Measurements from ENCODE around the gene UBAC2.

Gene UBAC2

DNA sequence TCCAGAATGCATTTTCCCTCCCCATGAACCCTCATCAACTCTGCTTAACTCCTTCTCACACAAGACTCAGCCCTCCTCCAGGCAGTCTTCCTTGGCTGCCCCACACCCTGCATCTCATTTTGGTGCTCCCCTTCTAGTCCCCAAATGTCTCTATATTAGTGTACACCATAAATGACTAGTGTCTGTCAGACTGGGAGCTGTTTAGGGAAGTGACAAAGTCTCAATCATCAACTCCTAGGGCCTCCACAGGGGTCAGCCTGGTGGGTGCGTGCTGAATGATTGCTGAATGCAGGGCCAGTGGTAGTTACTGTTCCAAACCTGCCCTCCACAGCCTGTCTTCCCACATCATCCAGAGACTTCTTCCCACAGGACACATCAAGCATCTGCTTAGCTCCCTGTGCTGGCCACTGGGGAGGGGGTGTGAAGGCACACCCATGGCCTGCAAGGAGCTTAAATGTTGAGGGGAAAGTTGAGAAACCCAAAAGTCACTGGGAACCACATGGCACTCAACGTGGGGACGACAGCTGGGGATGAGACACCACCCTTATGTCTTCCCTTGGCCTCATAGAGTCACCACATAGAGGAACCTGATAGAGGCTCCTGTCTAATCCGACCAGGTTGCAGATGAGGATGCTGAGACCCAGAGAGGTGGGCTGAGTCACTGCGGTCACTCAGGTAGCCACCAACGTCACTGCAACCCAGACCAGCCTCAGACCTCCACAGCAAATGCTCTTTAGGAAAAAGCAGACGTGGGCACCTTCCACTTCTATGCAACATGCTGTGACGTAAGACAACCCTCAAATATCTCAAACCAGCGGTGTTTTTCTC, 221.3 kb downstream of the UBAC2 start:
- ChIA-PET CTCF (interaction anchor here (1.0 kb wide), 1 partner anchor 245 kb away, joined by 4 read pairs; no protein-coding TSS in a partner anchor), POLR2A (no interaction called here)
- DNase-seq (ENCODE audit: extremely low spot score) = no peak
- TF ChIP-seq LEF1 (IDR thresholded peaks at IDR 0.05; ENCODE audit: borderline replicate concordance) (no peak), ARNT (IDR thresholded peaks at IDR 0.05) (no peak), L3MBTL2 (conservative IDR thresholded peaks at IDR 0.05) (no peak), TARDBP (IDR thresholded peaks at IDR 0.05) (no peak), FOXA1 (IDR thresholded peaks at IDR 0.05) (no peak)

GRCh38 chr13:99422586-99423220, 222.0 kb downstream of the UBAC2 start:
- POLR2A ChIA-PET = no interaction called here
- no peak for TF ChIP-seq ELF4 (IDR thresholded peaks at IDR 0.05)
- TF ChIP-seq ZNF384 (IDR thresholded peaks at IDR 0.05) = no peak
- no peak for TF ChIP-seq HDGF (IDR thresholded peaks at IDR 0.05; ENCODE audit: borderline replicate concordance)
- TF ChIP-seq FOXM1 (IDR thresholded peaks at IDR 0.05; ENCODE audit: borderline replicate concordance) = no peak
- TF ChIP-seq SP1 (IDR thresholded peaks at IDR 0.05) = no peak
- TF ChIP-seq PKNOX1 (IDR thresholded peaks at IDR 0.05) = no peak
- TF ChIP-seq SUZ12 (IDR thresholded peaks at IDR 0.05) = no peak
- no peak for TF ChIP-seq ARNT (IDR thresholded peaks at IDR 0.05)
- no peak for TF ChIP-seq LEF1 (IDR thresholded peaks at IDR 0.05; ENCODE audit: borderline replicate concordance)
- TF ChIP-seq NFRKB (IDR thresholded peaks at IDR 0.05) = no peak
- no peak for TF ChIP-seq FOXA1 (IDR thresholded peaks at IDR 0.05)
- TF ChIP-seq BHLHE40 (IDR thresholded peaks at IDR 0.05; ENCODE audit: borderline replicate concordance) = no peak
- TF ChIP-seq TARDBP (IDR thresholded peaks at IDR 0.05) = no peak
- TF ChIP-seq FOXK2 (IDR thresholded peaks at IDR 0.05) = no peak
- DNase-seq (ENCODE audit: extremely low spot score) = no peak
- CTCF ChIA-PET = interaction anchor here (1.0 kb wide), 1 partner anchor 246 kb away, joined by 4 read pairs; no protein-coding TSS in a partner anchor

GRCh38 chr13:99425485-99426341, 225.1 kb downstream of the UBAC2 start:
- ChIA-PET POLR2A (no interaction called here), CTCF (interaction anchor here (1.1 kb wide), 1 partner anchor 9 kb away, joined by 3 read pairs; no protein-coding TSS in a partner anchor)
- TF ChIP-seq CTBP1 (IDR thresholded peaks at IDR 0.05; ENCODE audit: borderline replicate concordance) (no peak), ZNF384 (IDR thresholded peaks at IDR 0.05) (no peak), FOXK2 (IDR thresholded peaks at IDR 0.05) (no peak), SUZ12 (IDR thresholded peaks at IDR 0.05) (no peak), PKNOX1 (IDR thresholded peaks at IDR 0.05) (no peak), FOXA1 (IDR thresholded peaks at IDR 0.05) (no peak), LEF1 (IDR thresholded peaks at IDR 0.05; ENCODE audit: borderline replicate concordance) (no peak), ARNT (IDR thresholded peaks at IDR 0.05) (no peak), TARDBP (IDR thresholded peaks at IDR 0.05) (no peak), FOXM1 (IDR thresholded peaks at IDR 0.05; ENCODE audit: borderline replicate concordance) (no peak), BHLHE40 (IDR thresholded peaks at IDR 0.05; ENCODE audit: borderline replicate concordance) (no peak), NFRKB (IDR thresholded peaks at IDR 0.05) (no peak), L3MBTL2 (conservative IDR thresholded peaks at IDR 0.05) (no peak), HDGF (IDR thresholded peaks at IDR 0.05; ENCODE audit: borderline replicate concordance) (no peak)
- DNase-seq (ENCODE audit: extremely low spot score) = no peak

- CTCF ChIA-PET = no interaction called here
- POLR2A ChIA-PET = no interaction called here
Observed at GRCh38 chr13:99426426-99426825, 225.8 kb downstream of the UBAC2 start.

More at GRCh38 chr13:99426426-99426825, 225.8 kb downstream of the UBAC2 start:
- no peak for DNase-seq (ENCODE audit: extremely low spot score)
- TF ChIP-seq ZNF384 (IDR thresholded peaks at IDR 0.05) = no peak
- no peak for TF ChIP-seq CTBP1 (IDR thresholded peaks at IDR 0.05; ENCODE audit: borderline replicate concordance)
- TF ChIP-seq SUZ12 (IDR thresholded peaks at IDR 0.05) = no peak
- TF ChIP-seq BHLHE40 (IDR thresholded peaks at IDR 0.05; ENCODE audit: borderline replicate concordance) = no peak
- TF ChIP-seq ARNT (IDR thresholded peaks at IDR 0.05) = no peak
- TF ChIP-seq LEF1 (IDR thresholded peaks at IDR 0.05; ENCODE audit: borderline replicate concordance) = no peak
- no peak for TF ChIP-seq L3MBTL2 (conservative IDR thresholded peaks at IDR 0.05)
- no peak for TF ChIP-seq FOXK2 (IDR thresholded peaks at IDR 0.05)
- no peak for TF ChIP-seq ELF4 (IDR thresholded peaks at IDR 0.05)
- TF ChIP-seq FOXA1 (IDR thresholded peaks at IDR 0.05) = no peak
- no peak for TF ChIP-seq PKNOX1 (IDR thresholded peaks at IDR 0.05)
- no peak for TF ChIP-seq TARDBP (IDR thresholded peaks at IDR 0.05)
- TF ChIP-seq SP1 (IDR thresholded peaks at IDR 0.05) = no peak
- no peak for TF ChIP-seq NFRKB (IDR thresholded peaks at IDR 0.05)
- no peak for TF ChIP-seq FOXM1 (IDR thresholded peaks at IDR 0.05; ENCODE audit: borderline replicate concordance)
- no peak for TF ChIP-seq HDGF (IDR thresholded peaks at IDR 0.05; ENCODE audit: borderline replicate concordance)
